GM18511 (cell line): ENCODE results near the gene GOLGA6L7.
A peak's percentile ranks its signal among the peaks of the same experiment; 100 is the strongest.
"Not testable (repeated sequence)": the region's sequence is repeated elsewhere in the genome, so short reads cannot be mapped to it uniquely, and the experiment has no call there.

ENCODE experiments used
- ATAC-seq: cut with Tn5 transposase; IDR thresholded peaks from one replicate; pipeline ENCODE4 v1.9.1; 2021; ENCODE audit warnings: mild to moderate bottlenecking, moderate library complexity; ENCODE audit not compliant: unreplicated experiment

GOLGA6L7 gene

DNA sequence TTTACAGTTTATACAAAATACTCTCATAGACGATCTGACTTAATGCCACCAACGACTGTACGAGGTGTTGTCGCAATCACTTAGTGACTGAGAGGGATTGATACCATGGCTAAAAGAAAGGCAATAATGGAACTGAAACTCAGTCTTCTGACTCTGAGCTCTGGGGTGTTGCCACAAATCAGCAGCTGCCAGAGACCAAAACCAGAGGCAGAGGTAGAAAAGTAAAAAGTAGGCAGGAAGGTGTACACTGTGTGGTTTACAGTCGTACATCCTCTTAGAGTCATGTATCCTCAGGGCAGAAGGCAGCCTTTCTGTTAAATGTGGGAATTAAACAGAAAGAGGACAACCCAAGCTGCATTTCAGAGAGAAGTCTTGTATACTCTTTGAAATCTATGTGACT is 1.2 kb downstream of the GOLGA6L7 start:
- peak; percentile 98 for ATAC-seq

DNA sequence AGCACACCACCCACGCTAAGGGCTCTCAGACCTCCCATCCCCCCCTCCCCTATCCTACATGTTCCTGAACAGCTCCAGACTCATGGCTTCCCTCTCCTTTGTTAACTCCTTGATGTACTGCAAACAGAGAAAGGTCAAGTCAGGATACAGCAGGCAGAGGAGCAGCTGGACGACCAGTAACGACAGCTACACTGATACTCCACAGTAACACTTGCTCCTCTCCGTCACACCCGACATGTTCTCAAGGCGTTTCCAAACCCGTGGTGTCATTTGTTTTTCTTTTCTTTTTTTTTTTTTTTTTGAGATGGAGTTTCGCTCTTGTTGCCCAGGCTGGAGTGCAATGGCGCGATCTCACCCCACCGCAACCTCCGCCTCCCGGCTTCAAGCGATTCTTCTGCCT is 4.3 kb downstream of the GOLGA6L7 start:
- not testable (repeated sequence) for ATAC-seq

DNA sequence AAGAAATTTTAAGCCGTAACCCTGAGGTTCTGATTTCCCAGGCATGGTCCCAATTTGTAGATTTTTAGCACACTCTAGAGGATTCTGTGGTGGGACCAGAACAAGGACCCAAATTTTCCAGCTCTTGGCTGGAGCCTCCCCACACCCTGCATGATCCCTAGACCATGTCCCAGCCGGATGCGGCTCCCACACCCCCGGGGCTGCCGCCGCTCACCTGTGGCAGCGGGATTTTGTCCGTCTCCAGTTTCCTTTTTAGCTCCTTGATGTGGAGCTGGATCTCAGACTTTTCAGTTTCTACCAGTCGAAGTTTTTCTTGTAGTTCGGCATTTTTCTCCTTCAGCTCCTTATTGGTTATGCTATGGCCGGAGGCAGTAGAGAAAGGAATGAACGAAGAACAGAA is 4.9 kb downstream of the GOLGA6L7 start:
- ATAC-seq: not testable (repeated sequence)

DNA sequence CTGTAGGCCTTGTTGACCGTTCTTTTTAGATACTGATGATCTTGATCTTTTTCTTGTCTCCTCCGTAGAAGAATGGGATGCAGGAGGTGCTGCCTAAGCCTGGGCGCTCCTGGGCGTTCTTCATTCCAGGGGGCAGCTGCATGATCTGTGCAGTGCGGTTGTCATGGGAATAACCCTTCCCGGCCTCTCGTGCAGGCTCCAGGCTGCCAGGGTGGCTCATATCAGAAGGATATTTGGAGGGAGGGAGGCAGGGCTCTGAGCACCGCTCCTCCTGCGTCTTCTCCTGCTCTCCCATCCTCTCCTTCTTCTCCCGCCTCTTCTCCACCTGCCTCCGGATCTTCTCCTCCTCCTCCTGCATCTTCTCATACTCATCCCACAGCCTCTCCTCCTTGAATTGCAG is 6.2 kb downstream of the GOLGA6L7 start:
- not testable (repeated sequence) for ATAC-seq

DNA sequence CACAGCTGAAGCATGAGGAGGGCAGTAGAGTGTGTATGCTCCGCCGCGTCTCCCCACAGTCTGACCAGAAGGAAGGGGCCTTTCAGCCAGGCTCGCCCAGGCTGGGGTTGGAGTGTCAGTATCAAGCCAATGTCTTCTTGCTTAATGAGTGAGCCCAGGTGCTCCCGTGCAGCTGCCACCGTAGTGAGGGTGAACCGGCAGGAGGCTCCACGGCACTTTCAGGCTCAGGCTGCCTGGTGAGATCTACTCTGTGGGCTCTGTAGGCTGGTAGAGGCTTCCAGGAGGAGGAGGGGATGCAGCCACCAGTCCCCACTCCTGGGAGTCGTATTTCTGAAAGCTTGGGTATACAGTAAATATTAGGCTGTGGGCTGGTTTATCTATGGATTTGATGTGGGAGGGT is 8.2 kb downstream of the GOLGA6L7 start:
- ATAC-seq: not testable (repeated sequence)

DNA sequence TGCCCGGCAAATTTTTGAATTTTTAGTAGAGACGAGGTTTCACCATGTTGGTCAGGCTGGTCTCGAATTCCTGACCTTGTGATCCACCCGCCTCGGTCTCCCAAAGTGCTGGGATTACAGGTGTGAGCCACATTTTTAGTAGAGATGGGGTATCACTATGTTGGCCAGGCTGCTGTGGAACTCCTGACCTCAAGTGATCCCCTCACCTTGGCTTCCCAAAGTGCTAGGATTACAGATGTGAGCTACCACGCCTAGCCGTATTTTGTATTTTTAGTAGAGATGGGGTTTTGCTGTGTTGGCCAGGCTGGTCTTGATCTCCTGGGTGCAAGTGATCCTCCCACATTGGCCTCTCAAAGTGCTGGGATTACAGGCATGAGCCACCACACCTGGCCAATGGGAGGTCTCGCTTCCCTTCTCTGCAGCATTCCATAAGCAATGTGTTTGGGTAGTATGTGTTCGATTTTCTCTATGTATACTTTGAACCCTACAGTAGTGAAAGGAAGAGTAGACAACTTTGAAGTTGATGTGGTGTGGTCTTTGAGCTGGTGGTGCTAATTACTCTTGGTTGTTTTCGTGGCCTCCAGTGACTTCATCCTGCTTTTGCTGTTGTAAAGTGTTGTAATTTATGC is 13.4 kb downstream of the GOLGA6L7 start:
- not testable (repeated sequence) for ATAC-seq

DNA sequence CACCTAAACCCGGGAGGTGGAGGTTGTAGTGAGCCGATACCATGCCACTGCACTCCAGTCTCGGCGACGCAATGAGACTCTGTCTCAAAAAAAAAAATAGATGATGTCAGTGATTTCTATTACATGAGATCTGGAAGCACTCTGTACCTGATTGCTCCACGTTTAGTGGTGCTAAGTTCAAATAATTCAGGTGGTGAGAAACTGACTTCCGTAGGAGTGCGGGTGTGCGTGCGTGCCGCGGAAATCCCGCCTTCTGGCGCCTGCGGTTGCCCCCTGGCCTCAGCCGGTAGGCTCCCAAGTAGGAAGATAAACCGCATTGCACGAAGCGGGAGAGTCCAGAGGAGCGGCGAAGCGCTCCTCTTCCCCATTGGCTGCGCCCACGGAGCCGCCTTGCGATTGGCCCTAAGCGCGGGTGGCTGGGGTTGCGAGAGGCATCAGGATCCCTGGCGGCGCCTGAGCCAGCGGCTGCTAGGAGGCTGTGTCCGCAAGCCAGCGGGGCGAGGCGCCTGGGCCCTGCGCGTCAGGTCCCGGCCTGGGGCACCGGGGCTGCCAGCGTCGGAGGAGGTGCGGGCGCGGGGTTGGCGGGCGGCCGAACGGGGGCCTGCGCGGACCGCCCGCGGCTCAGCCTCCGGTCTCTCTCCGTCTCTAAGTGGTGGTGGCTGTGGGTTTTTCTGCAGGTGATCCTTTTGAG is 16.4 kb downstream of the GOLGA6L7 start:
- ATAC-seq: not testable (repeated sequence)

DNA sequence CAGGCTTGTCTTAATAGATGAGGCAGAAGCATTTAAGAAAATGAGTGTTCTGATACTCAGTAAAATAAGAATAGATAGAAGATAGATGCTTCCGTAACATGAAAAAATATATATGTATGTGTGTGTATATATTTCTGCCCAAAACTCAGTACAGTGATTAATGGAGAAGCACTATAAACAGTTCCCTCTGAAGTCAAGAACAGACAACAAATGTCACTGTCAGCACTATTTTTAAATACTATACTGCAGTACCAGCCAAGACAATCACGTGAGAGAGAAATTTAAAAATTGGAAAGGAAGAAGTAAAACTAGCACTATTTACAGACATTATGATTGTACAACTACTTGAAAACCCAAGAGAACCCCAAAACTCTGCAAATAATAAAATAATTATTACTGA is 27.0 kb downstream of the GOLGA6L7 start:
- not testable (repeated sequence) for ATAC-seq

DNA sequence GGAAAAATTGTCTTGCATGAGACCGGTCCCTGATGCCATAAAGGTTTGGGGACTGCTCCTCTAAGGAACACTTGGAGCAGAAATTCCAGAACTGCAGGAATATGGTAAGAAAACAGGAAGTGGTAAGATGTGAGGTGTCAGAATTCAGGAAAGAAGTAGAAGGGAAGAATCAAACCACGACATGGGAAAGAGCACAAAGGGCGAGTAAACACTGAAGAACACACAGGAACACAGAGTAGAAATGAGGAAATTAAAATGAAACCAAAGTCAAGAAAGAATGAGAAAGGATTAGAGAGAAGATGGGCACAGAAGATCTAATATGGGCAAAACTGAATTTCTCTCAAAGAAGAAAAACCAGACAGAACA is 28.5 kb downstream of the GOLGA6L7 start:
- not testable (repeated sequence) for ATAC-seq

DNA sequence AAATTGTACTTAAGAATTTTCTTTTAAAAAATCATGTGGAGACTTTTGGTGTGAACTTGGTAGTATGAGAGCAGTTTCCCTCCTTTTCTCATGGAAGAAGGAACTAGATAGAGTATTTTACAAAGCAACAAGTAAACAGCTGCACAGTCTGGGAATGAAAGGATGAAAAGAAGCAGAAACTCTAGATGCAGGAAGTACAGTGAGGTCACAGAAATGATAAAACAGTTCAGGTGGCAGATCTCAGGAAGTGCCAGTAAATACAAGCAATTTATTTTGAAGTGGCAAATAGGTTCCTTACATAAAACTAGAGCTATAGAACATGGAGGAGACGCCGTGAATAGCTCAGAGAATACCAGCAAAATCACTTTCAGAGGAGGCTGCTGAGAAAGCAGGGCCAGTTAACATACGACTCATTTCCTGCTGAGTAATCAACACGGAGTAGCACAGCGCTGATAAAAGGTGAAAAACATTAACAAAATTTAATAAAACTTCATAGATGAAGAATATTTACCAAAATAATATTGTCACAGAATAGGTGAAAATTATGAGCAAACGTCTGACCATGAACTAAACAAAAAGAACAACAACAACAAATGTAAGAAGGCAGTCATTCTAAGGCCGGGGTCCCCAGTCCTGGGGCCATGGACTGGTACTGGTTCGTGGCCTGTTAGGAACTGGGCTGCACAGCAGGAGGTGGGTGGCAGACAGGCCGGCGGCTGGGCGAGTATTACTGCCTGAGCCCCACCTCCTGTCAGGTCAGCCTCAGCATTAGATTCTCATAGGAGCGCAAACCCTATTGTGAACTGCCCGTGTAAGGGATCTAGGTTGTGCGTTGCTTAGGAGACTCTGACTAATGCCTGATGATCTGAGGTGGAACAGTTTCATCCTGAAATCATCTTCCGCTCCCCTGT is 29.2 kb downstream of the GOLGA6L7 start:
- not testable (repeated sequence) for ATAC-seq

DNA sequence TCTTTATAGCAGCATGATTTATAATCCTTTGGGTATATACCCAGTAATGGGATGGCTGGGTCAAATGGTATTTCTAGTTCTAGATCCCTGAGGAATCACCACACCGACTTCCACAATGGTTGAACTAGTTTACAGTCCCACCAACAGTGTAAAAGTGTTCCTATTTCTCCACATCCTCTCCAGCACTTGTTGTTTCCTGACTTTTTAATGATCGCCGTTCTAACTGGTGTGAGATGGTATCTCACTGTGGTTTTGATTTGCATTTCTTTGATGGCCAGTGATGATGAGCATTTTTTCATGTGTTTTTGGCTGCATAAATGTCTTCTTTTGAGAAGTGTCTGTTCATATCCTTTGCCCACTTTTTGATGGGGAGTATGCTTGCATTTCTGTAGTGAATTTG is 30.3 kb downstream of the GOLGA6L7 start:
- not testable (repeated sequence) for ATAC-seq

DNA sequence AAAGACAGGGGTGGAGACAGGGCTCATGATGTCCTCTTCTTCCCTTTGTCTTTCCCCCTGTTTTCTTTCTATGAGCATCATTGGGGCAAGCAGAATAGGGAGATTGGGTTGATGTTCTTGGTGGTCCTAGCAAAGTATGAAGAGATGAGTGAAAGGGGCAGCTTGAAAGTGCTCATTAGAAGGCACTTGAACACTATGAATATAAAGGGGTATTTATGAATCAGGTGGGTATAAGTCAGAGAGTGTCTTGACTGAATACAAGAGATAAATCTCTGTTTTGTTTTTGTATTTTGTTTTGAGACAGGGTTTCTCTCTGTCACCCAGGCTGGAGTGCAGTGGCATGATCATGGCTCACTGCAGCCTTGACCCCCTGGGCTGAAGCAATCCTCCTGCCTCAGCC is 34.4 kb downstream of the GOLGA6L7 start:
- not testable (repeated sequence) for ATAC-seq

DNA sequence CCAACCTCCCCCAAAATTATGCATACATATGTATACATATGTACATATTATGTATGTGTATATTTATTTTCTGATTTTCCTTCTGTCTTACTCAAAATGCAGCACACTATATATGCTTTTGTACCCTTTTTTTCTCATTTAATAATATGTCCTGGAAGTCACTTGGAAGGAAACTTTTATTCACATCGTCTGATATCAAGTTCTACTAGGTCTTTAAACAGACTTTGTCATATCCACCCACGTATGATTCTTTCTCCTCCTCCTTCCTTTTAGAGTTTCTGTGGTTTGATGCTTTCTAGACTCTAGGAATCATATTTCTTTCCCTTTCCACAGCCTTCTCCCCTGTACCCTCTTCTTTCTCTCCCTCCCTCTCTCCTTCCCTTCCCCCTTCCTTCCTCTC is 35.1 kb downstream of the GOLGA6L7 start:
- not testable (repeated sequence) for ATAC-seq

DNA sequence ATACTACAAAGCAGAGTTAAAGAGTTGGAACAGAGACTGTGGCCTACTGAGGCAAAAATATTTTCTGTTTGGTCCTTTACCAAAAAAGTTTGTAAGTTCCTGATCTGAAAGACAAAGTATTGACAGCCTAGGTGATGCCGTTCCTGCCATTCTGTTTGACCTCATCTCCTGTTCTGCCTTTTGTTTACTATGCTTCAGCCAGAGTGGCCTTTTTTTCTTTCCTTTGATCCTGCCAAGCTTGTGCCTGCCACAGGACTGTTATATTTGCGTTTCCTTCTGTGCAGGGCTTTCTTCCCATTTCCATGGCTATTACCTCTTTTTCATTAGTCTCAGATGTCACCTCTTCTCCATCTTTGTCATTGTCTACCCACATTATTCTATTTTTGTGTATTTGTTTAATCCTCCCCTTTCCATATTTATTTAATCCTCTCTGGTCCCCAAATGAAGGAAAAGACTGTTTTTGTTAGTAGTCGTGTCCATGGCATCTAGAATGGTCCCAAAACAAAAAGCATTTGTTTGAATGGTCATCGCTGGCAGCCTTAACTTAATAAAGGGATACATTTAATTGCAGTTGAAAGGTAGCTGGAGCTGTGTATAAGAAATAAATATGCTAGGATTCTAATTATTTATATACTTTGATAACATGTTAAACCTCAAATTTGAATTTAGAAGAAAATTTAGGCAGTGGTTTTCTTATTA is 36.4 kb downstream of the GOLGA6L7 start:
- not testable (repeated sequence) for ATAC-seq

DNA sequence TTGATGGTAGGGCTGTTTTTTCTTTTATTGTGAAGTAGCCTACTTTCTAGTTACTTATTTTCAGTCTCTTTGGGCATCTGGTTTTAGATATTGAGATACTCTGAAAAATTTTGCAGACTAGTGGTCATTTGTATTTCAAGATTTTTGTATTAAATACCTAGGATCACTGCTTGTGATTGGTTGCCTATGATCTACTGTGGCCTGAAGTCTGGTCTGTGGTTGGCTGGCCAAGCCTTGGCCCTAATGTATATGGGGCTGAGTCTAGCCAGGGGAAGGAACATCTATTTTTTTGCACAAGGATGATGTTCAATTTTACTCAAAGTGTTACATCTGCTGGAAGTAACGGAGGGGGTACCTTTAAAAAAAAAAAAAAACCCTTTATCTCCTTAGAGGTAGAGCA is 38.0 kb downstream of the GOLGA6L7 start:
- ATAC-seq: not testable (repeated sequence)

DNA sequence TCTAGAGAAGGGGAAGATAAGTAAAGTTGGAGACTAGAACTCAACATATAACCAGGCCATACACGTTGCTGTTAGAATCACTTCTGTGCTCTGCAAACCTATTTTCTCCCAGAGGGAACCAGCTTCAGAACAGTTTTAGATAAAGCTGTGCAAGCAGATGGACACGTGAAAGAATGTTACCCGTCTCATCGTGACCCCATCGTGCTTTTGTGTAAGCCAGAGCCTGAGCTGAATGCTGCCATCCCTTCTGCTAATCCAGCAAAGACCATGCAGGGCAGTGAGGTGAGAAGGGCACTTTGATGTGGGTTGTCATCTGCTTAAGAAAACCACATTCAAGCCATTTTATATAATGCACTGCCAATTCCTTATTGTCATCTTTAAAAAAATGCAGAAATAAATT is 40.3 kb downstream of the GOLGA6L7 start:
- ATAC-seq: not testable (repeated sequence)

DNA sequence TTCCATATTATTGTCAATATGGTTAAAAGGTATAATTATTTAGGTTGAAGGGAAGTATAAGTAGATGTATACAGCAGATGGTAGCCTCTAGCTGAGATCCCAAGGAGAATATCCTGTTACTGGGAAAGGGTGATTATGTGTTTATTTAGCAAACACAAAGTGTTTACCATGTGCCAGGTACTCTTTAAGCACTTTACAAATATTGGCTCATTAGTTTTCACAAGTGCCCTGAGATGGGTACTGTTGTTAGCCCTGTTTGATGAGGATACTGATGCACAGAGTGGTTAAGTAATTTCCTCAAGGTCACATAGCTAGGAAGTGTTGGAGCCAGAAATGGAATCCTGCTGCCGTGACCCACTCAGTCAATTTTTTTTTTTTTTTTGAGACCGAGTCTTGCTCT is 48.1 kb downstream of the GOLGA6L7 start:
- ATAC-seq: not testable (repeated sequence)

DNA sequence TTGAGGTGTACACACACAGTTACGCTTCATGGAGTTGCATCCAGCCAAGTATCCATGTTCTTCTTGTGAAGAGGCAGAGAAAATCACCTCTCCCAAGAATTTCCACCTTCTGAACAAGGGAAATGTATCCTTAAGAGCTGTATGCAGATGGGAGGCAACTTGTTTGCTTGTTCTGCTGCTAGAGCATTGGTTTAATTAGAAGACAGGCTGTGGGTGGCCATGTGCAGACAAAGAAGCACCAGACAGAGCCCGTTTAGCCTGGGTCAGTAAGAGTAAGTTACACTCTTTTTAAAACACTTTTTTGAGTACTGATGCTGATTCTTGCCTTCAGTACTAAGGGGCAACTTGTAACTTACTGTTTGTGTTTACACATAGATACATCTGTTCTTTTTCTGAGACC is 50.2 kb downstream of the GOLGA6L7 start:
- not testable (repeated sequence) for ATAC-seq

DNA sequence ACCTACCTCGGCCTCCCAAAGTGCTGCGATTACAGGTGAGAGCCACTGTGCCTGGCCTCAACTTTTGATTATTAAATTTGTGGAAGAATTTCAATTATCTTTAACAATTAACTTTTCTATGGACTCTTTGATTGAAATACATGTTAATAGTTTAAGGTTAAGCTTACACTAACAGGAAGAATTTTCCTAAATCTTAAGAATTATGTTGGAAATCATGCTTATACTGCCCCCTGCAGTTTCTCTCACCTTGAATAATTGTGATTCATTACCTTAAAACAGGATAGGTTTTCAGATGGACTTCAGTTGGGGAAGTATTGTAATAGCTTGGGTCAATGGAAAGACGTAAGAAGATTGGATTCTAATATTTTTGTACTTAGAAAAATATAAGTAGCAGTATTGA is 54.2 kb downstream of the GOLGA6L7 start:
- ATAC-seq: not testable (repeated sequence)
